Tibial artery (tissue), 4 donors: ENCODE data around the gene RECK.

ENCODE experiments used
- DNase-seq, 2 donors: peaks; one replicate each; pipeline ENCODE4 v3.0.0-alpha.2; 2019
- H3K27ac ChIP-seq, 2 donors: fragments of 200-600 bp; sonication (generic) in 1 of 2; 1 replicate in 1 of 2; 2 replicates in 1 of 2; pipeline ENCODE4 v1.5.1; 2018 to 2019; ENCODE audit warnings: mild to moderate bottlenecking in 1 of 2
- H3K27me3 ChIP-seq, 2 donors: fragments of 200-600 bp; sonication (generic) in 1 of 2; one replicate each; pipeline versions ENCODE4 v1.5.1 to v1.6.0; 2016 to 2019
- H3K36me3 ChIP-seq, 3 donors: fragments of 200-600 bp; sonication (generic) in 2 of 3; one replicate each; pipeline ENCODE4 v1.5.1; 2016 to 2019; ENCODE audit warnings: mild to moderate bottlenecking in 2 of 3
- H3K4me1 ChIP-seq, 4 donors: fragments of 200-600 bp; sonication (generic) in 2 of 4; 1 replicate in 3 of 4; 2 replicates in 1 of 4; pipeline ENCODE4 v1.5.1; 2016 to 2019
- H3K4me3 ChIP-seq, 2 donors: fragments of 200-600 bp; sonication (generic) in 1 of 2; 1 replicate in 1 of 2; 2 replicates in 1 of 2; pipeline ENCODE4 v1.5.1; 2018 to 2019; ENCODE audit warnings: mild to moderate bottlenecking in 2 of 2
- H3K9me3 ChIP-seq, 3 donors: fragments of 200-600 bp; sonication (generic) in 1 of 3; one replicate each; pipeline ENCODE4 v1.5.1; 2016 to 2019
- intact Hi-C: fragments of 100-400 bp; cut with DNase I; formaldehyde crosslinking; loops from one replicate; pipeline ENCODE4 v1.15.0; 2023; ENCODE audit warnings: low total_unique reads
- TF ChIP-seq, protein P1 (sequence below), 2 experiments: fragments of 200-600 bp in 1 of 2; fragments of 450-650 bp in 1 of 2; IDR thresholded peaks; one replicate each; pipeline ENCODE4 v1.5.1; 2017 to 2019; ENCODE audit warnings: antibody characterized with exemption in 2 of 2, mild to moderate bottlenecking in 1 of 2, moderate library complexity in 1 of 2

The RECK gene

DNA sequence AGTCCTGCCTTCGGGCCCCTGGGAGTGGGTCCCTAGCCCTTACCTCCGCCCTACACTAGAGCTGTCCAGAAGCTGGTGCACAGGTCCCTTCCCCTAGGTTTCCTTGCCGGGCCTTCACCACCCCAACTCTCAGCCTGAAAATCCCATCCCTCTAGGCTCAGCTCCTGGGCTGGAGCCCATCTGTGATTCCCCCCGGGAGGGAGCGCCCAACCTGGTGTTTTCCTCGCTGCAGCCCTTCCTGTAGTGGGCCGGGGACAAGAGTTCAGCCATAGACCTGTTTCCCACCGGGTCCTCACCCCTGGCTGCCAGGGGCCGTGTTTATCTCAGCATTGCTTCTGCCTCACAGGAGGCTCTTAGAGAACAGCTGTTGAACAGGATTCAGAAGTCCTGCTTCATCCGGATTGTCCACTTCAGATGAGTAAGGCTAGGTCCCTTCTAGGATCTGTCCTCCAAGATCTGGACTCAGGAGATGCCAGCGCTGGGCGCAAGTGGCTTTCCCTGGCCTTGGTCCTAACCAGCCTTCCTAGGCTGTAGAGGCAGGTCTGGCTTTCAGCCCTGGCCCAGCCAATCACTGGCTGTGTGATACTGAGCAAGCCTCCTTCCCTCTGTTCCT, 100.8 kb downstream of the RECK start:
- no peaks in the 10 kb centered on the region for H3K36me3 ChIP-seq
- TF ChIP-seq, protein P1, sequence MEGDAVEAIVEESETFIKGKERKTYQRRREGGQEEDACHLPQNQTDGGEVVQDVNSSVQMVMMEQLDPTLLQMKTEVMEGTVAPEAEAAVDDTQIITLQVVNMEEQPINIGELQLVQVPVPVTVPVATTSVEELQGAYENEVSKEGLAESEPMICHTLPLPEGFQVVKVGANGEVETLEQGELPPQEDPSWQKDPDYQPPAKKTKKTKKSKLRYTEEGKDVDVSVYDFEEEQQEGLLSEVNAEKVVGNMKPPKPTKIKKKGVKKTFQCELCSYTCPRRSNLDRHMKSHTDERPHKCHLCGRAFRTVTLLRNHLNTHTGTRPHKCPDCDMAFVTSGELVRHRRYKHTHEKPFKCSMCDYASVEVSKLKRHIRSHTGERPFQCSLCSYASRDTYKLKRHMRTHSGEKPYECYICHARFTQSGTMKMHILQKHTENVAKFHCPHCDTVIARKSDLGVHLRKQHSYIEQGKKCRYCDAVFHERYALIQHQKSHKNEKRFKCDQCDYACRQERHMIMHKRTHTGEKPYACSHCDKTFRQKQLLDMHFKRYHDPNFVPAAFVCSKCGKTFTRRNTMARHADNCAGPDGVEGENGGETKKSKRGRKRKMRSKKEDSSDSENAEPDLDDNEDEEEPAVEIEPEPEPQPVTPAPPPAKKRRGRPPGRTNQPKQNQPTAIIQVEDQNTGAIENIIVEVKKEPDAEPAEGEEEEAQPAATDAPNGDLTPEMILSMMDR (IDR thresholded peaks at IDR 0.05): no peak
- H3K4me1 ChIP-seq: peaks cover 0 to 58% (median 32%) of the 10 kb centered on the region in 4 donors
- H3K27ac ChIP-seq: peak overlapping the region; percentile 85 to 89
- H3K4me3 ChIP-seq: peak overlapping the region; percentile 85 to 97
- intact Hi-C loops: no loop called here
- H3K27me3 ChIP-seq: no peaks in the 10 kb centered on the region
- no peaks in the 10 kb centered on the region for H3K9me3 ChIP-seq
- DNase-seq: peak in 1 of 2 donors; percentile 81

DNA sequence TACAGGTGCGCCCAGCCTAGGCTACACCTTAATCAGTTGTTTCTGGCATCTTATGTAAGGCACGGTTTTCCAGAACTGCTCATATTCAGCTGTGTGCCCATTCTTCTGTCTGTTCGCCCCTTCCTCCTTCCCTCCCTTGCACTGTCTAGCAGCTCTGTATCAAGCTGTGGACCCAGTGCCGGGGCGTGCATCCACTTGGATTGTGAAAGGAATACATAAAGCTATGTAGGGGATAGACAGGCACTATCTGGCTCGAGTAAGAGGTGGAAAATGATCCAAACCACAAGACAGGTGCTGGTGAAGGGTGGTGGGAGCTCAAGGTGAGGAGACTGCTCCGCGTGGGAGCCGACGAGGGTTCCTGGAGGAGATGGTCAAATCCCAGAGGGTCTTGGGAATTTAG, 101.8 kb downstream of the RECK start:
- no peak for DNase-seq
- Histone ChIP-seq H3K27ac (peak overlapping the region in 1 of 2 donors; percentile 85), H3K36me3 (no peaks in the 10 kb centered on the region), H3K9me3 (no peaks in the 10 kb centered on the region), H3K4me1 (peaks cover 0 to 67% (median 38%) of the 10 kb centered on the region in 4 donors), H3K4me3 (no peak overlapping the region), H3K27me3 (no peaks in the 10 kb centered on the region)
- TF ChIP-seq, protein P1 (IDR thresholded peaks at IDR 0.05): no peak
- intact Hi-C loops: no loop called here

DNA sequence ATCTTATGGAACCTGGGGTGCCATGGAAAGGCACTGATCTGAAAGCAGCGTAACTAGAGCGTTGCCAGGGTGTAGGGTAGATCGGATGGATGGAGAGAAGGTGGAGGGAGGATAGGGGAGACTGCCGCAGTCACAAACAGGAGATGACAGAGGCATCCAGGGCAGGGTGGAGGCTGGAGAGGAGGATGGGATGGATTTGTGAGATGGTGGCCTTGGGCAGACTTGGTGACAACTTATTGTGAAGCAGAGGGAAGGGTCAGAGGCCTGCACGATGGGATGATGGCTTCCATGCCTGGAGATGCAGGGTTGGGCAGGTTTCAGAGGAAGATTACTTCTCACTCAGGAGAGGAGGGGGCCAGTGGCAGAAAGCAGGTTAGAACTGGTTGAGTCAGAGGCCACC, 102.2 kb downstream of the RECK start:
- intact Hi-C loops: no loop called here
- DNase-seq: no peak
- TF ChIP-seq, protein P1 (IDR thresholded peaks at IDR 0.05): no peak
- H3K27ac ChIP-seq: no peak overlapping the region
- peaks cover 0 to 70% (median 38%) of the 10 kb centered on the region in 4 donors for H3K4me1 ChIP-seq
- no peak overlapping the region for H3K4me3 ChIP-seq
- H3K9me3 ChIP-seq: no peaks in the 10 kb centered on the region
- H3K27me3 ChIP-seq: no peaks in the 10 kb centered on the region
- no peaks in the 10 kb centered on the region for H3K36me3 ChIP-seq

DNA sequence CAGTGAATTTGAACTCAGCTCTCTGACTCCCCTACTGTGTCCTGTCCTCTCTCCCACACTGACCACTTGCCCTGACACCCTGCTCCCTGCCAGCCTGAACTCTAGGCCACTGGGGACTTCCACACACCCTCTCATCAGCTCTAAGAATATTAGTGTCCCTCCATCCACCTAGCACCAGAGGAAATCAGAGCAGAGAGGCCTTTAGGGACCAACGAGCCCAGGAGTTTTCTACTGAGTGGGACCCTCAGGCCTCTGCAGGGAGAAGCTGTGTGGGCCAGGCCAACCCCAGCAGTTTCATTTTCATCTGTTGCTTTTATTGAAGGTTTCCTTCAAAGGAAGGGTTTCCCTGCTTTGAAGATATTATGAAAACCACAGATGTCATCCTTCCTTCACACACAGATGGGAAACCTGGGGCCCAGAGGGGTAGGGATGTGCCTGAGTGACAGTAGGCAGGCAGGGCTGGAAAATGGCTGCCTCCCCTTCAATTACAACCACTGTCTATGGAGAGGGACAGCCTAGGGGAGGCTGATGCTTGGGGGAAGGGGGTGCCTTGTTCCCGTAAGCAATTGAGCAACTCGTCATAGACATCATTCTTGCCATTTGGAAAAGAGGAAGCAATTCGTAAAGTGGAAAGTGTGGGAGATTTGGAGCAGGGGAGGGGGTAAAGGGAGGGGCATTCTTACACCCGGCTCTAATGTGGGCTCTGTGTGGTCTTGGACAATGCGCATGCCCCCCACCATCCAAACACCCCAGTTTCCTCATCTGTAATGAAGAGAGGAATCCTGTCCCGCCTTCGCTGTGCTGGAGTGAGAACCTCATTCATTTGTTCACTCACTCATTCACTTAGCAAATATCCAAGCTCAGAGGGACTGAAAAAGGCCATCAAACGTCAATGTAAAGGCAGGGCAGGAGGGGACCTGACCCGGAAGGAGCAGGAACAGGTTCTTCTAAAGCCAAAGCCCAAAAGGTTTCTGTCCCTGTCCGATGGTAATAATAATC, 103.7 kb downstream of the RECK start:
- Histone ChIP-seq H3K27ac (peak overlapping the region; percentile 25 to 94), H3K36me3 (no peaks in the 10 kb centered on the region), H3K27me3 (no peaks in the 10 kb centered on the region), H3K4me1 (peaks cover 0 to 70% (median 38%) of the 10 kb centered on the region in 4 donors), H3K9me3 (no peaks in the 10 kb centered on the region), H3K4me3 (no peak overlapping the region)
- intact Hi-C loops: loop anchor here (2.0 kb wide), 1 partner anchor 26 kb away; no protein-coding TSS in a partner anchor
- DNase-seq: no peak
- TF ChIP-seq, protein P1 (IDR thresholded peaks at IDR 0.05): no peak

DNA sequence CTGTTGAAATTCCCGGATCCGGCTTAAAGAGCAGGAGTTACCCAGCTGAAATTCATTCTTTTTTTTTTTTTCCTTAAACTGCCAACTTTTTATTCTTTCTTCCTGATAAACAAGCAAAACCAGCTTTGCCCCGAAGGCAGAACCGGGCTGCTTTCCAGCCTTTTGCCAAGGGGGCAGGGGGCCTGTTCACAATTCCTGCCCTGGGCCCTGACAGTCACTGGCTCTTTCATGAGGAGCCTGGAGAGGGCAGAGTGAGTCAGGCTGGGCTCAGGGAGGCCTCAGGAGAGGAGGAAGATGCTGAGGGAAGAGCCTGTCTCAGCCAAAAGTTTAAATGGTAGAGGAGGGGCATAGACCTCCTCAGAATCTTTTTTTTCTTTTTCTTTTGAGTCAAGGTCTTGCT, 104.6 kb downstream of the RECK start:
- no peaks in the 10 kb centered on the region for H3K9me3 ChIP-seq
- H3K27me3 ChIP-seq: no peaks in the 10 kb centered on the region
- intact Hi-C loops: loop anchor here (2.0 kb wide), 1 partner anchor 26 kb away; no protein-coding TSS in a partner anchor
- peak overlapping the region; percentile 88 to 94 for H3K27ac ChIP-seq
- no peaks in the 10 kb centered on the region for H3K36me3 ChIP-seq
- TF ChIP-seq, protein P1 (IDR thresholded peaks at IDR 0.05): peak; percentile 23 to 36
- H3K4me1 ChIP-seq: peaks cover 0 to 63% (median 32%) of the 10 kb centered on the region in 4 donors
- DNase-seq: no peak
- no peak overlapping the region for H3K4me3 ChIP-seq
